ENCODE data around the gene ATP9A.

The ATP9A gene

GRCh38 chr20:51554538-51555165 lies 213.5 kb downstream of the ATP9A start:
- no peak for DNase-seq (ENCODE audit: low read depth in 2 of 2)

GRCh38 chr20:51553897-51554486 lies 214.2 kb downstream of the ATP9A start:
- DNase-seq (ENCODE audit: low read depth in 2 of 2): no peak

- DNase-seq (ENCODE audit: low read depth in 2 of 2): no peak
These were observed 217.0 kb downstream of the ATP9A start for GRCh38 chr20:51551186-51551585.

DNA sequence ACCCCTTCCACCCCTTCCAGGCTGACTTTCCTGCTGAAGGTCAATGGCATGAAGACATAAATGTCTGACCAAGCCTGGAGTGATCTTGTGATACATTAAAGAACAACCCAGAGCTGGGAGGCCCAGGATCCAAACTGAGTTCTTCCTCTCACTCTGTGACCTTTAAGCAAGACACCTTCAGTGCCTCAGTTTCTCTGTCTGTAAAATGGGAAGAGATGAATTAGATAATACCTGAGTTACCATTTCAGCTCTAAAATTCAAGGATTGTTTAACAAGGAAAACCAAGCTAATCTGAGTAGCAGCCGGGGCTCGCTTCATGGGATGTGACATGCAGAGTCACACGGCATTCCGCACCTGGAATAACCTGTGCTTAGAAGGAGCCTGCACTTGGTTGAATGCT lies 218.7 kb downstream of the ATP9A start:
- DNase-seq (ENCODE audit: low read depth in 2 of 2): no peak

DNA sequence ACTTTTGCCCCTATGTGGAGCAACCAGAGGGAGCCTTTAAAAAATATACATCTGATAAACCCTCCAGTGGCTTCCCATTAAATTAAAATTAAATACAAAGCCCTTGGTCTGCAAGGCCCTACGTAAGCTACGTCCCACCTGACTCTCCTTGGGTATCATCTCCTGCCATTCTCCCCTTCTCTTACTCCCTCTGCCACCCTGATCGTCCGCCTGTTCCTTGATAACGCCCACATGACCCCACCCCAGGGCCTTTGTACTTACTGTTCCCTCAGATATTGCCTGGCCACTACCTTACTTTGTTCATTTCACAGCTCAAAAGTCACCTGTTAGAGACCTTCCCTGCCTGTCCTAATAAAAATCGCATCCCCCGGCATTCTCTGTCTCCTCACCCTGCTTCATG lies 220.2 kb downstream of the ATP9A start:
- DNase-seq (ENCODE audit: low read depth in 2 of 2): no peak

Measured in stimulated activated CD8-positive, alpha-beta memory T cell treated with anti-CD3 and anti-CD28 coated beads, Interleukin-15, amount 100 ng/mL, for 4 hours (primary cell).